SJSA1 (cell line): ENCODE results near the gene CHST13. TPM values are rescaled to one million over a fixed set of nuclear protein-coding genes. Genes with fewer than 3 reads are reported as not detected.

ENCODE experiments used
- DNase-seq, 2 experiments: peaks; one replicate each; pipeline ENCODE4 v3.0.0-alpha.2; 2015 to 2020; ENCODE audit warnings: low spot score in 2 of 2, low read depth in 1 of 2
- H3K27ac ChIP-seq: fragments of 250-450 bp; sonication (Bioruptor Pico); 2 replicates; pipeline ENCODE4 v1.5.1; 2020; ENCODE audit warnings: mild to moderate bottlenecking, moderate library complexity
- H3K27me3 ChIP-seq: fragments of 250-450 bp; sonication (Bioruptor Pico); replicated peaks from 2 replicates; pipeline ENCODE4 v1.5.1; 2020; ENCODE audit warnings: mild to moderate bottlenecking, moderate library complexity
- H3K36me3 ChIP-seq: fragments of 250-450 bp; sonication (Bioruptor Pico); 2 replicates; pipeline ENCODE4 v1.5.1; 2020; ENCODE audit warnings: mild to moderate bottlenecking
- H3K4me1 ChIP-seq: fragments of 250-450 bp; sonication (Bioruptor Pico); replicated peaks from 2 replicates; pipeline ENCODE4 v1.6.1; 2021; ENCODE audit warnings: mild to moderate bottlenecking
- H3K4me3 ChIP-seq: fragments of 250-450 bp; sonication (Bioruptor Pico); 2 replicates; pipeline ENCODE4 v1.5.1; 2020; ENCODE audit warnings: mild to moderate bottlenecking
- H3K9me3 ChIP-seq: fragments of 250-450 bp; sonication (Bioruptor Pico); replicated peaks from 2 replicates; pipeline ENCODE4 v1.5.1; 2020; ENCODE audit warnings: mild to moderate bottlenecking
- total RNA-seq: library from RNA; depleted of rRNA; stranded (reverse); fragments of >200 nt; shearing (Covaris generic); gene quantifications from 2 replicates; pipeline ENCODE4 v1.2.3, GENCODE V29; 2014

Gene CHST13
- total RNA-seq, 1 experiment from 2014 or later = not detected

DNA sequence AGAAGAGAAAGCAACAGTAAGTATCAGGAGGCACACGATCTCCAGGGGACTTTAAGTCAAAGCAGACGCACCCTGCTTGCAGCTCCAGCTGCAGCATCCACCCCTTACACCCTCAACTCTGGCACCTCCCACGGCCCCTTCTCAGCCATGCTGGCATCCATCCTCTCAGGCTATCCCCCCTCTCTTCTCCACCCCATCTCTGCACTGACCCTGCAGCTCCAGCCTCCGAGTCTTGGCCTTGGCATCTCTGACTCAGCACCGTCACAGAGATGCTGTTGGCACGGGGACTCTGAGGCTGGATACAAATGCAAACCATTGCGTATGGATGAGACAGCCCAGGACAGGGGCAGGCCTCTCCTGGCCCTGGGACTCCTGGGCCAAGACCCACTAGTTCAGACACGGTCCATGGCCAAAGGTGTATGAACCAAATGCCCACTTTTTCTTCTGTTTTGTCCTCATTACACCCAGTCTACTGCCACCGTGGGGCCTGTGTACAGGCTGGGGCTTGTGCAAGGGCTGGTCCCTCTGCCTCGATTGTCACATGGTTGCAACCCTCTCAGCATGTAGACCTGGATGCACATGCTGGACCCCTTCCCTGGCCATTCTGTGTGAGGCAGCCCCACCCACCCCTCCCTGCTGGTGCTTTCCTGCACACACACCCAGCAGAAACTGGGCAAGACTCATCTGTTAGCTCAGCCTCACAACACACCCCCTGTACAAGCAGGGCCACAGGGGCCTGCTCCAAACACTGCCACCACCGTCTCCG, 29.6 kb upstream of the CHST13 start:
- Histone ChIP-seq H3K36me3 (no peaks in the 10 kb centered on the region), H3K9me3 (no peaks in the 10 kb centered on the region), H3K4me3 (no peak overlapping the region), H3K27me3 (no peaks in the 10 kb centered on the region), H3K27ac (no peak overlapping the region), H3K4me1 (no peaks in the 10 kb centered on the region)
- no peak for DNase-seq

DNA sequence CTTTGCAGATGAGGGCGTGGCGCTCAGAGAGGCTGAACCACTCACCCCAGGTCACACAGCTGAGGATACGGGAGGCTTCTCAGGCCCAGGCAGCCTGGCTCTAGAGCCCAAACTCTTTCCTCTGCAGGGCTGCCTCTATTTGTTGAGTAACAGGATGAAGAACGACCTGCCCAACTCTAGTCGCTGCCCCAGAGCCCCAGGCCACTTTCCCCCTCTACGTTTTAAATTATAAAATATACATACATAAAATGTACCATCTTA, 29.1 kb upstream of the CHST13 start:
- Histone ChIP-seq H3K27ac (no peak overlapping the region), H3K9me3 (no peaks in the 10 kb centered on the region), H3K4me1 (no peaks in the 10 kb centered on the region), H3K4me3 (no peak overlapping the region), H3K27me3 (no peaks in the 10 kb centered on the region), H3K36me3 (no peaks in the 10 kb centered on the region)
- DNase-seq = no peak

DNA sequence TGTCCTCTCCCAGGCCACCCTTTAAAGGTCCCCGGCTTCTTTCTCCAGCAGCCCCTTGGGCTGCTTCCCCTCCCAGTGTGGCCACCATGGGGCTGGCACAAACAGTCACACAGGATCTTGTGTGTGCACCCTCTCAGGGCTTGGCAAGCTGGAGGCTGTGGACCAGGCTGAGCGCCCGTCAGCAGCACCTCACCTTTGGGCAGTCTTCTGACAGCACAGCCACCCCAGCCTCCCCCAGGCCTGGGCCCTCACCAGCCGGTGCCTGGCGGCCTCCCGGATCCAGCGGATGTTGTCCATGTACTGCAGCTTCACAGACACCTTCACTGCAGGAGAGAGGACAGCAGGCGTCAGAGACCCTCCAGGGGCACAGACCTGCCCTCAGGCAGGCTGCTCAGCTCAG, 28.2 kb upstream of the CHST13 start:
- DNase-seq = no peak
- Histone ChIP-seq H3K36me3 (no peaks in the 10 kb centered on the region), H3K4me1 (no peaks in the 10 kb centered on the region), H3K9me3 (no peaks in the 10 kb centered on the region), H3K27me3 (no peaks in the 10 kb centered on the region), H3K27ac (no peak overlapping the region), H3K4me3 (no peak overlapping the region)

DNA sequence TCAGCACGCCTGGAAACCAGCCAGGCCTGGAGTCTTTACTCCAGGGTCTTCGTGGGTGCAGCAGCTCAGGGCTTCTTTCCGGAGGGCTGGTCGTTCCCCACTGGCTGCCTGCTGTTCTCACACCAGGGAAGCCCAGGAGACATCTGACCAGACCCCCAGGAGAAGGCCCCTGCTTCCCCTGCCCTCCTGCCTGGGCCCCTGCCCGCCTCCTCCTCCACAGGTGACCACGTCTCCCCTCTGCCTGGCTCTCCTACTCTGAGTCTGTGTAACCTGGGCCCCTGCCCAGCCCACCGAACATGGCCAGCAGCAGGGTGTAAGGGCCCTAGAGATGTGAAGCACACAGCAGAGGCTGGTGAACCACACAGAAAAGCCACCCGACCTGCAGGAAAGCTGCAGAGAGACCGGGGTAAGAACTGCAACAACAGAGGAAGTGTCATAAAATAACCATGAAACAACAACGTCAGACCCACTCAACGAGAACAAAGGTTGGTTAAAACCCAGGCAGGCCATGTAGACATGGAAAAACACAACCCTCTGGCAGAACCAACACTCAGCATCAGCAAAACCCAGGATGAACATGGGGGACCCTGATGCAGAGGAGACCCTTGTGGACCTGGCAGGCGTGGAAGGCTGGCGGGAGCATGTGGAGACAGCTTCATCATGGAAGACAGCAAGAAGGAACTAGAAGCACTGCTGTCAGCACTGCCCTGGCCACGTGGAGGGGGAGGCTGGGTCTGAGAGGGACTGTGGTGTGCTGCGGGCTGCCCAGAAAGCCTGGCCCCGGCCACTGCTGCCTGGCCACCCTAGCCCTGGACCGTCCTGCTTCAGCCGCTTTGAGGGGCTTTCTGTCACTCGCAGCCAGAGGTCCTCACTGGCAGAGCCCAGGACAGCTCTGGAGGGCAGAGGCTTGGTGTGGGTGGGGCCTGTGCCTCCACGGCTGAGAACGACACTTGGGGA, 26.8 kb upstream of the CHST13 start:
- no peaks in the 10 kb centered on the region for H3K36me3 ChIP-seq

DNA sequence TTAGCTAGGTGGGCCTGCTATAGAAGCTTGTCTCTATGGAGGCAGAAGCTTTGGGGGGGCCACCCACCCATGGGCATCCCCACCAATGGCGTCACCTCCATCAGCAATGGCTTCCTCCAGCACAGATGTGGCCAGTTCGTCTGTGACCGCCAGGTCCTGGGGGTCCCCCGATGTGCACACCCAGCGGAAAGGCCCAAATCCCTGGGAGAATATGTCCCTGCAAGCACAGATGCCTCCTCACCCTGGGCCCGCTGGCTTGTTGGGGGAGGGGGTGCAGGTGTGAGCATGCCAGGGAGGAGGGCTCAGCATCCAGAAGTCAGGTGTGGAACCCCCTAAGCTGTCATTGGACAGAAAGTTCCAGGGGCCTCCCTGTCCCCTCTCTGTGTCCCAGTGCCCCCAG, 26.0 kb upstream of the CHST13 start:
- no peaks in the 10 kb centered on the region for H3K4me1 ChIP-seq
- no peak overlapping the region for H3K27ac ChIP-seq
- no peak for DNase-seq
- no peak overlapping the region for H3K4me3 ChIP-seq
- H3K27me3 ChIP-seq = no peaks in the 10 kb centered on the region
- H3K9me3 ChIP-seq = no peaks in the 10 kb centered on the region
- H3K36me3 ChIP-seq = no peaks in the 10 kb centered on the region

More for the DNA sequence above, 26.8 kb upstream of the CHST13 start:
- Histone ChIP-seq H3K9me3 (no peaks in the 10 kb centered on the region), H3K27ac (no peak overlapping the region), H3K4me3 (no peak overlapping the region), H3K4me1 (no peaks in the 10 kb centered on the region), H3K27me3 (no peaks in the 10 kb centered on the region)
- DNase-seq = no peak

DNA sequence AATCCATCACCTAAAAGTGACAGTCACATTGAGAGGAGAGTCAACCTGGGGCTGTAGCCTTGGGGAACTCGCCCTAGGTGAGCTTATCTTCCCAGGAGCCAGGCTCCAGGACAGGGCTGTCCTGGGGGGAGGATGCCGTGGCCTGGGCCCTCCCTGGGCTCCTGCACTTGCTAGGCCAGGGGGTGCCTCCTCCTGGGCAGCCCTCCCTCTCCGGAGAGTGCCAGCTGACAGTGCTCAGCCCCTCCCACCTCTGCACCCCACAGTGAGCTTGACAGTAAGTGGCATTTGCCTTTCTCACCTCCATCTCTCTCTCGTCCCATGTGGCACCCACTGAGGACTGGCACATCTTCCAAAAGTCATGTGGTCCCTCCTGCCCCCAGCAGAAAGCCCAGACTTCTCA, 25.5 kb upstream of the CHST13 start:
- H3K27me3 ChIP-seq = no peaks in the 10 kb centered on the region
- no peaks in the 10 kb centered on the region for H3K36me3 ChIP-seq
- no peaks in the 10 kb centered on the region for H3K9me3 ChIP-seq
- no peak for DNase-seq
- no peak overlapping the region for H3K27ac ChIP-seq
- H3K4me1 ChIP-seq = no peaks in the 10 kb centered on the region
- H3K4me3 ChIP-seq = no peak overlapping the region

DNA sequence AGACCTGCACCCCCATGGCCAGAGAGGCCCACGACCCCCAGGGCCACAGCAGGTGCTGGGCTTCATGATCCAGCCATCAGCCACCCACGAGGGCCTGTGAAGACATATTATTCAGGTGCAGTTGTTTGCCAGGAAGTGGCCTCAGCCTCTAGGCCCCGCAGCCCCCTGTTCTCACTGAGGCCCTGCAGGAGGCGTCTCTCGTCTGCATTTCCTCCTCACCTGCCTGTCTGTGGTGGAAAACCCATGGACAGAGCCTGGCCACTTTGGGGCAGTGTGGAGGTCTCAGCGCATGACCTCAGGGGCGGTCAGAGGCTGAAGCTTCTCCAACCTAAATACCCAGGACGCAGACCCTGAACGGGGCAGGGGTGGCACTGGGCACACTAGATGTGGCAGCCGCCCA, 25.0 kb upstream of the CHST13 start:
- Histone ChIP-seq H3K4me1 (no peaks in the 10 kb centered on the region), H3K27me3 (no peaks in the 10 kb centered on the region), H3K27ac (no peak overlapping the region), H3K4me3 (no peak overlapping the region), H3K36me3 (no peaks in the 10 kb centered on the region), H3K9me3 (no peaks in the 10 kb centered on the region)
- no peak for DNase-seq

DNA sequence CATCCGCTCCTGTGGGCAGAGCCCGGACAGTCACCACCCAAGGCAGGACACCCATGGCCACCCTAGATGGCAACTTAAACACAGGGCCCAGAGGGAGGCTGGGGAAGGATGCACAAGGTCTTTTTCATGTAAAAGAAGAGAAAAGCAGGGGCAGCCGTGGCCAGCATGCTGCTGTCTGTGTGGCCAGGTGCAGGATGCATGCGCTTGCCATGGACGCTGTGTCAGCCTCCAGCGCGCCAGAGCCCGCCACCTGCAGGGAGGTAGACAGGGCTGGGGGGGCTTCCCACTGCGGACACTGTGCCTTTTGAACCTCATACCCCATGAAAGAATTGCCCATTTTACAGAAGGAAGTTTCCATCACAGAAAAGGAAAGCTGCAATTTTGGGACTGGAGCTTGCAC, 24.6 kb upstream of the CHST13 start:
- Histone ChIP-seq H3K36me3 (no peaks in the 10 kb centered on the region), H3K27me3 (no peaks in the 10 kb centered on the region), H3K4me3 (no peak overlapping the region), H3K9me3 (no peaks in the 10 kb centered on the region), H3K27ac (no peak overlapping the region), H3K4me1 (no peaks in the 10 kb centered on the region)
- no peak for DNase-seq

DNA sequence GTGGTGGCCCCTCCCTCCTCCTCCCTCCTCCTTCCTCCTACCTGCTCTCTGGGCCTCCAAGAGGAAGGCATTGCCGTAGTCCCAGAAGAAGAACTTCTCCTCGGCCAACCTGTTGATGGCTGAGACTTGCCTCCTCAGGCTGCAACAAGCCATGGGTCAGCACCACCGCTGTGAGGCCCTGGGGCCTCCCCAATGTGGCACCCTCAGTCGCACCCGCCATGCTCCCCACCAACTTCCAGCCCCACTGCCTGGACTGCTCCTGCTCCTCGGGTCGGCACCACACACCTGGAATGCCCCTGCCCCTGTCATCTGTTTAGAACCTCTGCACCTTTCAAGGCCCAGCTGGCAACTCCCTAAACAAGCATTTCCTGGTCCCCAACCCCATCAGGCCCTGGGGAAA, 23.9 kb upstream of the CHST13 start:
- Histone ChIP-seq H3K27ac (no peak overlapping the region), H3K9me3 (no peaks in the 10 kb centered on the region), H3K4me3 (no peak overlapping the region), H3K4me1 (no peaks in the 10 kb centered on the region), H3K36me3 (no peaks in the 10 kb centered on the region), H3K27me3 (no peaks in the 10 kb centered on the region)
- DNase-seq = no peak

DNA sequence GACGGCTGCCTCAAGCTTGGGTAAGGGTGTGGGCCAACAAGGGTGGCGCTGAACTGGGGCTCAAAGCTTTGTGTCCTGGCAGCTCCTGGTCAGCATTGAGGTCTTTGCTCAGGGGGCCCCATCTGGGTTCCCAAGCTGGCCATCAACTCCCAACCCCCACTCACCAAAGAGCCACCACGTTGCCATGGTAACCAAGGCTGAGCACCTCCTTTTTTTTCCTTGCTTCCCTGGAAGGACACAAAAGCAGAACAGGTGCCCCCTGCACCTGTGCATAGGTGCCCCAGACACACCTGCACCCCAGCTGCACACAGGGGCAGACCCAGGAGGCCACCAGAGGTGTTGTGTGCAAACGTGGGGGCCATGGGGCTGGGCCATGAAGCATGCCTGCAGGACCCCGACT, 22.9 kb upstream of the CHST13 start:
- Histone ChIP-seq H3K4me3 (no peak overlapping the region), H3K36me3 (no peaks in the 10 kb centered on the region), H3K9me3 (no peaks in the 10 kb centered on the region), H3K27me3 (no peaks in the 10 kb centered on the region), H3K4me1 (no peaks in the 10 kb centered on the region), H3K27ac (no peak overlapping the region)
- no peak for DNase-seq

DNA sequence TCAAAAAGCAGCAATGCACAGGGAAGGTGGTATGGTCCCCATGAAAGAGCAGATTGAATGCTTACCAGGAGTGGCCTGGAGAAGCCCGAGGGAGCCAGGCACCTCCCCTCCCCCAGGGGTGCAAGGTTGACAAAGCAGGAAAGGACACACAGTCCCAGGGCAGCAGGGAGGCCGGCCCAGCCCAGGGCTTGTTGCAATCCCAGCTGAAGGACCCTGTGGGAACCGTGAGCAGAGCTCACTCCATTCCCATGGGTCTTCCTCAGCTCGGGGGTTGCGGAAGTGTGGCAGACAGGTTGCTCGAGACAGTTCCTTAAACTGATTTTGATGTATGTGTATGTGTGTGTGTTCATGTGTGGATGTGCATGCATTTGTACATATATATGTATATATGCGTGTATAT, 22.2 kb upstream of the CHST13 start:
- Histone ChIP-seq H3K9me3 (no peaks in the 10 kb centered on the region), H3K4me1 (no peaks in the 10 kb centered on the region), H3K36me3 (no peaks in the 10 kb centered on the region), H3K27me3 (no peaks in the 10 kb centered on the region), H3K27ac (no peak overlapping the region), H3K4me3 (no peak overlapping the region)
- DNase-seq = no peak

DNA sequence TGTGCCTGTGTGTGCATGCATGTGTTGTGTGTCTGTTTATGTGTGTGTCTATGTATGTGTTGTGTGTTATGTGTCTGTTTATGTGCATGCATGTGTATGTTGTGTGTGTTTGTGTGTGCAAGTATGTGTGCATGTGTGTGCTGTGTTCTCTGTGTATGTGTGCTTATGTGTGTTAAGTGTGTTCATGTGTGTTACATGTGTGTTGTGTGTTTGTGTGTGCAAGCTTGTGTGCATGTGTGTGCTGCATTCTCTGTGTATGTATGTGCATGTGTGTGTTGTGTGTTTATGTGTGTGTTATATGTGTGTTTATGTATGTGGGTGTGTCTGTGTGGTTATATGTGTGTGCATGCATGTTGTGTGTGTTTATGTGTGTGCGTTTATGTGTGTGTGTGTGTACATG, 21.3 kb upstream of the CHST13 start:
- Histone ChIP-seq H3K9me3 (no peaks in the 10 kb centered on the region), H3K4me3 (no peak overlapping the region), H3K27me3 (no peaks in the 10 kb centered on the region), H3K4me1 (no peaks in the 10 kb centered on the region), H3K36me3 (no peaks in the 10 kb centered on the region), H3K27ac (no peak overlapping the region)
- DNase-seq = no peak

DNA sequence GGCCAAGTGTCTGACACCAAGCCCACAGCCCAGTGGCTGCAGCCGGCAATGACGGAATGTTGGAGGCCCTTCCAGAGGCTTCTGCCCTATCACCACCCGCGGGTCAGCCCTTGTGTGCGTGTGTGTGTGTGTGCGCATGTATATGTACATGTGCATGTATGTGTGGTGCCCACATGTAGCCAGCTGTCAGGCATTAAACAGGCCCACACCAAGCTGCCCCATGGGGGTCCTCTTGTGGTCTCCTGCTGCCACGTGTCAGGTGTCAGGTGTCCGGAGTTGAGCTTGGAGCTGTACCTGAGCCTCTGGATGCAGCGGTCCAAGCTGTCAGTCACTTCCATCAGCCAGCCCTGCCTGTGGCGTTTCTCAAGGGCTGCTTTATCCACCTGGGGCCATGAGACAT, 20.3 kb upstream of the CHST13 start:
- Histone ChIP-seq H3K4me3 (no peak overlapping the region), H3K27ac (no peak overlapping the region), H3K4me1 (peaks cover 5% of the 10 kb centered on the region), H3K27me3 (no peaks in the 10 kb centered on the region), H3K36me3 (no peaks in the 10 kb centered on the region), H3K9me3 (no peaks in the 10 kb centered on the region)
- DNase-seq = no peak

DNA sequence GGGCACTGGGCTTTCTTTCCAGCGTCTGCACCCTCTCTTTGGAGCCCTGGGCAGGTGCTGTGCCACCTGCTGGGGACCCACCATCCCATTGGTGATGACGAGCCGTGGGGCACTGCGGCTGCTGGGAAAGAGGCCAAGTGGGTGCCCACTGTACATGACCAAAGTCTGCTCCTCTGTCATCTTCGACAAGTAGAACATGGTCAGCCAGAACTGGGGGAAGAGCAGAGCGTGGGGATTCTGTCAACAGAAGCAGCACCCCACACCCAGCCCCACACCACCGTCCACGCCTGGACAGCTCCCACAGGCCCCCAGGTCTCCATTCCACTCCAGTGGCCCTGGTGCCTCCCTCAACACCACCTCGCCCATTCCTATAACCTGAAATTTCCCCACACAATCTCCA, 16.1 kb upstream of the CHST13 start:
- H3K4me3 ChIP-seq = no peak overlapping the region
- no peaks in the 10 kb centered on the region for H3K36me3 ChIP-seq
- peaks cover 13% of the 10 kb centered on the region for H3K4me1 ChIP-seq
- no peaks in the 10 kb centered on the region for H3K9me3 ChIP-seq
- H3K27me3 ChIP-seq = no peaks in the 10 kb centered on the region
- DNase-seq = no peak
- no peak overlapping the region for H3K27ac ChIP-seq
